HG03439 (cell line): Measurements from ENCODE around the gene TCEAL6.
"Not testable (repeated sequence)": the region's sequence is repeated elsewhere in the genome, so short reads cannot be mapped to it uniquely, and the experiment has no call there.

Experiments used
- ATAC-seq: cut with Tn5 transposase; IDR thresholded peaks from one replicate; pipeline ENCODE4 v1.9.1; 2021; ENCODE audit warnings: mild to moderate bottlenecking, moderate library complexity; ENCODE audit not compliant: unreplicated experiment

The TCEAL6 gene

DNA sequence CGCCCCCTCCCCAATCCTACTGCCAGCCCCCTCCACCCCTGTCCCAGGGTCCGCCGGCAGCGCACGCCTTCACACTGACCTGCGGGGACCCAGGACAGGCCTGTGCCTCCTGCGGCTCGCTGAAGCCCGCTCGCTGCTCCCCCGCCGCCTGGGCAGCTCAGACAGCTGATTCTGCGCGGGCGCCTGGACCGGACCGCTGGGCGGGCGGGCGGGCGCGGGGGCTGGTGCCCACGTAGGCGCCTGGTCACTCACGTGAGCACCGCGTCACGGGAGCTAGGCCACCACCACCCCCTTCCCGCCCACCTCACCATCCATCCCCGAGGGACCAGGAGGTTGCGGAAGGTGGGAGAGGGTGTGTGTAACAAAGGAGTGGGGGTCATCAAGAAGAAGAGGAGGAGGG lies at the start of gene TCEAL6:
TSS of gene TCEAL6 (minus strand) at position 208 of the 400 bp plus-strand sequence.
- ATAC-seq = not testable (repeated sequence)

GRCh38 chrX:102185967-102186720 lies 43.9 kb upstream of the TCEAL6 start:
- no peak for ATAC-seq

DNA sequence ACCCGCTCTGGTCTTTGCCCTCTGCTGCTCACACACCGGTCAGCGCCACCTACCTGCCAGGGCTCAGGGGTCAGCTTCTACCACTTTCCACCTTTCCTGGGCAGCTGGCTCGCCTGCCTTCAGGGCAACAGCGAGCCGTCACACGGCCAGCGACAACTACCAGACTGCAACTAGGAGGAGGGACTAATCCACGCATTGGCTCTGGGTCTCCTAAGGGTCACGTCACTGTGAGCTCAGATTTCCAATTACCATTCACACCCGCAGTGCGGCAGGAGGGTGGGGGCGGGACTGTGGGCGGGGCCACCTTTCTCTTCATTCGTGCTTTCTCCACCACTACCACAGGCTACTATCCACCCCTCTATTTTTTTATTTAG lies 13.5 kb upstream of the TCEAL6 start, which contains the start of gene BEX5:
TSS of gene BEX5 (minus strand) at position 172 of the 374 bp plus-strand sequence. CDS start 1,712 bp downstream, outside the sequence.
- peak; percentile 97 for ATAC-seq

DNA sequence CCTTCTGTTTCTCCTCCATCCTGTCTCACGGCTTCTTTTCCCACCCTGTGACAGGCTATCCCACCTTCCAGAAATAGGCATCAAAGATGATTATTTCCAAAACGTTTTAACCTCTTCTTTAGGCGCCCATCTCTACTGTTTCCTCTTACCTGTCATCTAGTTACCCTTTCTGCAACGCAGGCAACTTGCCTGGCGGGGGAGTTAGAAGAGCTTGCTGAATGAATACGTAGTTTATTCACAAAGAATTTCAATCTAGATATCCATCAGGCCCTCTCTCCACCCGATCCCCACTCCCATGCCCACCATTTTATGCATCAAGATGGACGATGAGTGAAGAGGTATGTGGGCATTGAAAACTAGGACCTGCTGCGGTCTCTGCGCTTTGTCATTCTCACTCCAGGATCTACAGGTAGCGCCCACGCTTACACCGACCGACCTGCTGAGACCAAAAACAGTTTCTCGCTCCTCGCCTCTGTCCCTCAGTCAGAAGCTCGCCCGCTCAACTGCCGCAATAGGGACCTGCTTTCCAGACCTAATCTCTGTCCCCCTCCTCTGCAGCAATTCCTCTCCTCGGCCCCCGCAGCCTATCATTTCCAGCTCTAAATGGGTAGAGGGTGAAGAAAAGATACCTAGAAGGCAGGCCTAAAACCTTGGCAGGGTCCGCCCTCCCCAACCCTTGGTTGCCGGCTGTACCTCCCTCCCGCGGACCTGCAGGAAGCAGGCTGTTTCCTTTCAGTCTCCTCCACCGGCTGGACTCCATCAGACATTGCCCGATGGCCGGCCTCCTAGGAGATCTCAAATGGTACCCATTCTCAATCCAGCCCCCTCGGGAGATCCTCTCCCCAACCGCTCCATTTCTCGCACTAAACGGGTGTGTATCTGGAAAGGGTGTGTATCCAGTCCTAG lies 12.9 kb upstream of the TCEAL6 start:
- peak; percentile 50 for ATAC-seq

DNA sequence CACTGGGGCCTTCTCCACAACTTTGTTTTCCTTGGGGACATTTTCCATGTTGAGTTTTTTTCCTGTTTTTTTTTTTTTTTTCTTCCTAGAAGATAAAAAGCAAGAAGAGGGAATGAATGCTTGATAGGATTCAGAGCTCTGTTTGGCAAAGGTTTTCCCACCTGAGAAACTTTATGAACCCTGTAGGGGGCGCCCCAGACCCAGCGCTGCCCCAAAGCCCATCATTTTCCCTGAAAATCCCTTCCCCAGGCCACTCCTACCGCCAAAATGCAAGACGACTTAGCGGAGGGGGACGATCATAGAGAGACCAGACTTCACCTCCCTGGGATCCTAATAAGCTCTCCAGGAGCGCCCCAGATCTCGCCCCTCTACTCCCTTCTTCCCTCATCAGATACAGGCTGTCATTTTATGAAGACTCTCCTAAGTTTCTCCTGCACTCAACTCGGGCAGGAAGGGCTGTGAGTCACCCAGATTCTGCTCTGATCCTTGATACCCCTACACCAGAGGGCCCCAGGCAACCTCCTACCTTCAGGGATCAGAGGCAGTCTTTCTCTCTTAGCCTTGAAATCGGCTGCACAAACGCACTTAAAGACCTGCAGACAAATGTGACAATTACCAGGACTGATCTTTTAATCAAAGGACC lies 12.1 kb upstream of the TCEAL6 start:
- no peak for ATAC-seq

GRCh38 chrX:102141631-102142030 lies 650 bp downstream of the TCEAL6 start:
- ATAC-seq = not testable (repeated sequence)

- ATAC-seq = not testable (repeated sequence)
These were observed 1.4 kb downstream of the TCEAL6 start for GRCh38 chrX:102140876-102141275.

DNA sequence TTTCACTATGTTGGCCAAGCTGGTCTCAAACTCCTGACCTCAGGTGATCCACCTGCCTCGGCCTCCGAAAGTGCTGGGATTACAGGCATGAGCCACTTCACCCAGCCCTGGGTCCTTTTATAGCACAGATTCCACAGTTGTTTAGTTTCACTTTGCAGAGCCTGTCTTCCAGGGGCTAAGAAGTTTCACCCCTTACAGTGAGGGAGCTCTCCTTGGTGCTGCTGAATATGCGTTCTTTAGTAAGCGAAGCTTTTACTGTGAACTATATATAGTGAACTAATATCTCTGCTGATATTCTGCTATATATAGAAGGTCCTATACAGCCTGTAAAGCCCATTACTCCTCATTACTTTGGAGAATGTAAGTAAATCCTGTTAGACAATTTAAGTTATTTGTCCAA lies 4.2 kb downstream of the TCEAL6 start:
- ATAC-seq = no peak

DNA sequence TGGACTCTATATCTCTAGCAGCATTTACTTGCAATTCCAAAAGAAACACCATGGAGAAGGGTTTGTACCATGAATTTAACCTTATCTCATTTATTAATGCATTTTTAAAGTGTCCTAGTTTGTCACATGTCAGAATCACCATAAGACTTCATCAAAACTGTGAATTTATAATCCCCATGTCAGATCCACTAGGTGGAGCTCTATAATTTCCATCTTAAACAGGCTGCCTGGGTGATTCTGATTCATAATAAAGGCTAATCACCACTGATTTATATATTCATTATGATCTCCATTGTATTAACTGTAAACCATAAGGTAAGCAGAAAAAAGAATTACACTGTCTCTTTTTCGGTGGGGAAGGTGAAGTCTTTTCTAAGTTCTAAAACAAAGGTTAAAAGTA lies 12.8 kb downstream of the TCEAL6 start:
- no peak for ATAC-seq

DNA sequence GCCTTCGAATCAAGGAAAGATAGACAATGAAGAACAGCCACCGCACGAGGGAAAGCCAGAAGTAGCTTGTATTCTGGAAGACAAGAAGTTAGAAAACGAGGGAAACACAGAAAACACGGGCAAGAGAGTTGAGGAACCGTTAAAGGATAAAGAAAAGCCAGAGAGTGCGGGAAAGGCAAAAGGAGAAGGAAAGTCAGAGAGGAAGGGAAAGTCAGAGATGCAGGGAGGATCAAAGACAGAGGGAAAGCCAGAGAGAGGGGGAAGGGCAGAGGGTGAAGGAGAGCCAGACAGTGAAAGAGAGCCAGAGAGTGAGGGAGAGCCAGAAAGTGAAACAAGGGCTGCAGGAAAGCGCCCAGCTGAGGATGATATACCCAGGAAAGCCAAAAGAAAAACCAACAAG lies 15.4 kb downstream of the TCEAL6 start:
- no peak for ATAC-seq

GRCh38 chrX:102126080-102126818 lies 16.0 kb downstream of the TCEAL6 start:
- not testable (repeated sequence) for ATAC-seq

DNA sequence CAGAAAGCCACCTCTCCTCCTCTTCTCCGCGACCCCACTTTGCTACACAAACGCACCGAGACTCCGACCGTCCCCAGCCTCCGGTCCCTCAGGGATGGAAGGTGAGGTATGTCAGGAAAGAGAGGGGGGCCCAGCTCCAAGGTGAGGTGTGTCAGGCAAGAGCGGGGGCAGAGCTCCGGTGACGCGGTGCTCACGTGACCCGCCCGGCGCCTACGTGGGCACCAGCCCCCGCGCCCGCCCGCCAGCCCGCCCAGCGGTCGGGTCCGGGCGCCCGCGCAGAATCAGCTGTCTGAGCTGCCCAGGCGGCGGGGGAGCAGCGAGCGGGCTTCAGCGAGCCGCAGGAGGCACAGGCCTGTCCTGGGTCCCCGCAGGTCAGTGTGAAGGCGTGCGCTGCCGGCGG lies 16.8 kb downstream of the TCEAL6 start, which contains the start of gene TCEAL2:
TSS of gene TCEAL2 (plus strand) at position 244 of the 400 bp plus-strand sequence. CDS start 1,152 bp downstream, outside the sequence.
- ATAC-seq = not testable (repeated sequence)

DNA sequence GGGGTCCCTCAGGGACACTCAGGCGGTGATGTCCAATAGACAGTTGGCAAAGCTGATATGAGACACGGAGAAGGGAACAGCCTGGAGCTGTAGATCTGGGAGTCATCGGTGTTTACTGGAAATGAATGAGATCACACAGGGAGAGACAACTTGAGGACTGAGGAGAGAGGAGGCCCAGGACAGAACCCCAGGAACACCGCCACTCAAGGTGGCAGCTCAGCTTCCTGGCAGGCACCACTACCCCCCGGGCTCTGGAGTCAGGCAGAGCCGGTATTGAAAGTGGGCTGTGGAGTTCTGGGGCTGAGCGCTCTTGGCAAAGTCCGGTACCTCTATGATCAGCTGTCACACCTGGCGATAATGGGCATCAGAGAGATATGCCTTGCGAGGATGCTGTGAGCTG lies 17.3 kb downstream of the TCEAL6 start:
- ATAC-seq = not testable (repeated sequence)

DNA sequence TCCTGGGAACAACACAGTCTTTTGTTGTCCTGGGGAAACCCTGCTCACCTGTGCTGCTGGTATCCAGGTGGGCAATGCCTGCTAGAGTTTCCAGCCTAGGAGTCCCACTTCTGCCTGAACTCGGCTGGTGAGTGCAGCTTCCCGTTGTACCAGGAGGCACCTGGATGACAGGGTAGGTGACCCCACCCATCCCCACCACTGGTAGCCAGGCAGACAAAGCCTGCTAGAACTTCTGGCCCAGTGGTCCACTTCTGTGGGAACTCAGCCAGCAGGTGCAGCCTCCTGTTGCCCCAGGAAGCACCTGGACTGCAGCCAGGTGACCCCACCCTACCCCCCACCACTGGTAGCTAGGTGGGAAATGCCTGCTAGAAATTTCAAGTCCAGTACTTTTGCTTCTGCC lies 26.5 kb downstream of the TCEAL6 start:
- no peak for ATAC-seq

DNA sequence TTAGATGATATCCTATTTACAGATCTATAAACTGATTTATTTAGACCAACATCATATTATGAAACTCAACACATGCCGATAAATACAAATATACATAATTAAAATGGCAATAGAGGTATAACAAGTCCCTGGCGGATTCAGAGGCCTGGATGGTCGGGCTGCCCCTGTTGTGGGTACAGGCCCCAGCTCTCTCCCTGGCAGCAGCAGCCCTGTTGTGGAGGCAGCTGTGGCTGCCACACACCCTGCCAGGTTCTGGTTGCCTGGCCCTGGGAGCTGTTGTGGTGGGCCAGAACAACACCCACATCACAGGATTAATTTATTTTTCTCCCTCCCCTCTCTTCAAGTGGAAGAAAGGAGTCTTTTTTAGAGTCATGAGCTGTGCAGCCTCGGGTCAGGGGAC lies 28.9 kb downstream of the TCEAL6 start:
- no peak for ATAC-seq
